SU-DHL-6 (cell line): ENCODE results near the gene ITLN1.

Experiments
- EZH2phosphoT487 ChIP-seq: fragments of 200-600 bp; sonication (generic), shearing (Covaris generic); conservative IDR thresholded peaks from 2 replicates; pipeline ENCODE4 v1.6.1; 2018; ENCODE audit warnings: mild to moderate bottlenecking, antibody characterized with exemption, low read length, moderate library complexity, mixed read lengths
- TF ChIP-seq, protein P1 (sequence below): fragments of 200-600 bp; sonication (generic); IDR thresholded peaks from one replicate; pipeline ENCODE4 v1.5.1; 2017; ENCODE audit warnings: antibody characterized with exemption, mild to moderate bottlenecking, low read length, moderate library complexity; ENCODE audit not compliant: insufficient read depth, poor library complexity, severe bottlenecking

DNA sequence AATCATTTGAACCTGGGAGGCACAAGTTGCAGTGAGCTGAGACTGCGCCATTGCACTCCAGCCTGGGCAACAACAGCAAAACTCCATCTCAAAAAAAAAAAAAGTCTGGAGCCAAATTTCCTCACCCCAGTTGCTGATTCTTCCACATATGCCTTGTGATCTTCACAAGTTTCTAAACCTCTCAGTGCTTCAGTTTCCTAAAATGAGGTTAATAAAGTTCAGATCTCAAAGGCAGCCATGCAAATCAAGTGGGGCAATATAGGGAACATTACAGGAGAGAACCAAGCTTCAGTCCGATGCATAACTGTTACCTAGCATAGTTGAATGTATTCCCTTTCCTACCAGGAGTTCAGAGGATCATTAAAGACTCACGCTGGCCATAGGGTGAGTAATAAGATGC is 4.8 kb downstream of the ITLN1 start:
- TF ChIP-seq, protein P1, sequence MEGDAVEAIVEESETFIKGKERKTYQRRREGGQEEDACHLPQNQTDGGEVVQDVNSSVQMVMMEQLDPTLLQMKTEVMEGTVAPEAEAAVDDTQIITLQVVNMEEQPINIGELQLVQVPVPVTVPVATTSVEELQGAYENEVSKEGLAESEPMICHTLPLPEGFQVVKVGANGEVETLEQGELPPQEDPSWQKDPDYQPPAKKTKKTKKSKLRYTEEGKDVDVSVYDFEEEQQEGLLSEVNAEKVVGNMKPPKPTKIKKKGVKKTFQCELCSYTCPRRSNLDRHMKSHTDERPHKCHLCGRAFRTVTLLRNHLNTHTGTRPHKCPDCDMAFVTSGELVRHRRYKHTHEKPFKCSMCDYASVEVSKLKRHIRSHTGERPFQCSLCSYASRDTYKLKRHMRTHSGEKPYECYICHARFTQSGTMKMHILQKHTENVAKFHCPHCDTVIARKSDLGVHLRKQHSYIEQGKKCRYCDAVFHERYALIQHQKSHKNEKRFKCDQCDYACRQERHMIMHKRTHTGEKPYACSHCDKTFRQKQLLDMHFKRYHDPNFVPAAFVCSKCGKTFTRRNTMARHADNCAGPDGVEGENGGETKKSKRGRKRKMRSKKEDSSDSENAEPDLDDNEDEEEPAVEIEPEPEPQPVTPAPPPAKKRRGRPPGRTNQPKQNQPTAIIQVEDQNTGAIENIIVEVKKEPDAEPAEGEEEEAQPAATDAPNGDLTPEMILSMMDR: no peak
- TF ChIP-seq EZH2phosphoT487: no peak
